ENCODE data around the gene HCRTR1. TPM values are rescaled to one million over a fixed set of nuclear protein-coding genes. Genes with fewer than 3 reads are reported as not detected.

Gene HCRTR1
- total RNA-seq, 4 donors from 2014 or later = 0.42 TPM; not detected in 3

- peak in 1 of 2 donors; percentile 70 for DNase-seq (ENCODE audit: low spot score in 2 of 2)
- H3K4me3 ChIP-seq (ENCODE audit: low read depth, poor library complexity, severe bottlenecking) = no peak overlapping the region
- TF ChIP-seq, protein P1, sequence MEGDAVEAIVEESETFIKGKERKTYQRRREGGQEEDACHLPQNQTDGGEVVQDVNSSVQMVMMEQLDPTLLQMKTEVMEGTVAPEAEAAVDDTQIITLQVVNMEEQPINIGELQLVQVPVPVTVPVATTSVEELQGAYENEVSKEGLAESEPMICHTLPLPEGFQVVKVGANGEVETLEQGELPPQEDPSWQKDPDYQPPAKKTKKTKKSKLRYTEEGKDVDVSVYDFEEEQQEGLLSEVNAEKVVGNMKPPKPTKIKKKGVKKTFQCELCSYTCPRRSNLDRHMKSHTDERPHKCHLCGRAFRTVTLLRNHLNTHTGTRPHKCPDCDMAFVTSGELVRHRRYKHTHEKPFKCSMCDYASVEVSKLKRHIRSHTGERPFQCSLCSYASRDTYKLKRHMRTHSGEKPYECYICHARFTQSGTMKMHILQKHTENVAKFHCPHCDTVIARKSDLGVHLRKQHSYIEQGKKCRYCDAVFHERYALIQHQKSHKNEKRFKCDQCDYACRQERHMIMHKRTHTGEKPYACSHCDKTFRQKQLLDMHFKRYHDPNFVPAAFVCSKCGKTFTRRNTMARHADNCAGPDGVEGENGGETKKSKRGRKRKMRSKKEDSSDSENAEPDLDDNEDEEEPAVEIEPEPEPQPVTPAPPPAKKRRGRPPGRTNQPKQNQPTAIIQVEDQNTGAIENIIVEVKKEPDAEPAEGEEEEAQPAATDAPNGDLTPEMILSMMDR (IDR thresholded peaks at IDR 0.05) = no peak
- no peak for TF ChIP-seq POLR2A (IDR thresholded peaks at IDR 0.05)
- WGBS, 2 donors = 88 to 91% methylated on average over 4 of the region's 4 CpGs
- intact Hi-C loops (cut with DNase I; ENCODE audit: low total_unique reads) = no loop called here
These were observed 11.5 kb upstream of the HCRTR1 start for GRCh38 chr1:31605908-31606427.

- intact Hi-C loops (cut with DNase I; ENCODE audit: low total_unique reads) = no loop called here
- TF ChIP-seq POLR2A (IDR thresholded peaks at IDR 0.05) = no peak
- TF ChIP-seq, protein P1 (IDR thresholded peaks at IDR 0.05) = no peak
- peak in 1 of 2 donors; percentile 60 for DNase-seq (ENCODE audit: low spot score in 2 of 2)
- 91 to 97% methylated on average over 5 of the region's 5 CpGs for WGBS, 2 donors
- H3K4me3 ChIP-seq (ENCODE audit: low read depth, poor library complexity, severe bottlenecking) = no peak overlapping the region
These were observed 10.1 kb upstream of the HCRTR1 start for GRCh38 chr1:31607360-31607759.

- DNase-seq (ENCODE audit: low spot score in 2 of 2) = no peak
- no peak overlapping the region for H3K4me3 ChIP-seq (ENCODE audit: low read depth, poor library complexity, severe bottlenecking)
- WGBS, 2 donors = 25 to 31% methylated on average over 1 of the region's 1 CpG
- intact Hi-C loops (cut with DNase I; ENCODE audit: low total_unique reads) = no loop called here
- TF ChIP-seq, protein P1 (IDR thresholded peaks at IDR 0.05) = no peak
- TF ChIP-seq POLR2A (IDR thresholded peaks at IDR 0.05) = no peak
These were observed 7.9 kb upstream of the HCRTR1 start for GRCh38 chr1:31609514-31610118.

- no peak overlapping the region for H3K4me3 ChIP-seq (ENCODE audit: low read depth, poor library complexity, severe bottlenecking)
- TF ChIP-seq, protein P1 (IDR thresholded peaks at IDR 0.05) = no peak
- TF ChIP-seq POLR2A (IDR thresholded peaks at IDR 0.05) = no peak
- 71 to 72% methylated on average over 8 of the region's 8 CpGs for WGBS, 2 donors
- intact Hi-C loops (cut with DNase I; ENCODE audit: low total_unique reads) = no loop called here
- peak in 1 of 2 donors; percentile 84 for DNase-seq (ENCODE audit: low spot score in 2 of 2)
These were observed 3.0 kb upstream of the HCRTR1 start for GRCh38 chr1:31614414-31615005.

DNA sequence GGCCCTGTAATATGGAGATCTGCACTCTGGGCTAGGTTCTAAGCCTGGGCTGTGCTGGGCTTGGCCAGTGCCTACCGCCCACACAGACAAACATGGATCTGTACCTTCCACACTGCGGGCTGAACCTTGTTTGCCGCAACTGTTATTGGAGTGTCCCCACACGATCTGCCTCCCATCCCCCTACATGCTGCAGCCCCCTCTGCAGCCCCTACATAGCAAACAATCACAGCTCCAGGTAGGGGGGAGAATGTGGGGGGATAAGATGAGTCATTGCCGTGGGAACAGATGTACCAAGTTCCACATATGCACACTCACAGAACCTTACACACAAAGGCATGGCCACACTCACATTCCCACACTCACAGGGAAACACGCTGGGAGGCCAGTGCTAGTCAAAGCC lies 2.1 kb upstream of the HCRTR1 start:
- peak in 1 of 2 donors; percentile 52 for DNase-seq (ENCODE audit: low spot score in 2 of 2)
- no peak for TF ChIP-seq POLR2A (IDR thresholded peaks at IDR 0.05)
- TF ChIP-seq, protein P1 (IDR thresholded peaks at IDR 0.05) = no peak
- intact Hi-C loops (cut with DNase I; ENCODE audit: low total_unique reads) = no loop called here
- WGBS, 2 donors = 83 to 91% methylated on average over 6 of the region's 6 CpGs
- H3K4me3 ChIP-seq (ENCODE audit: low read depth, poor library complexity, severe bottlenecking) = no peak overlapping the region
